ENCODE measurements around the gene INPP5E.

- no peak for TF ChIP-seq POLR2A (IDR thresholded peaks at IDR 0.05)
- no peak for TF ChIP-seq CTCF (IDR thresholded peaks at IDR 0.05)
These were observed 60.2 kb downstream of the INPP5E start for GRCh38 chr9:136379401-136379800.
